HG02840 (cell line): ENCODE results near the gene SATB1.

ENCODE experiments used
- ATAC-seq: cut with Tn5 transposase; IDR thresholded peaks from one replicate; pipeline ENCODE4 v1.9.1; 2021; ENCODE audit warnings: mild to moderate bottlenecking, moderate library complexity, moderate number of reproducible peaks; ENCODE audit not compliant: unreplicated experiment, low FRiP score

The SATB1 gene

GRCh38 chr3:18432752-18433151 lies 7.6 kb upstream of the SATB1 start:
- no peak for ATAC-seq

GRCh38 chr3:18431266-18431665 lies 6.1 kb upstream of the SATB1 start:
- ATAC-seq, result no peak

- ATAC-seq, result no peak
Measured at GRCh38 chr3:18428991-18429745, 4.0 kb upstream of the SATB1 start.

- no peak for ATAC-seq
Measured at GRCh38 chr3:18428036-18428435, 2.9 kb upstream of the SATB1 start.

GRCh38 chr3:18426597-18427193 lies 1.6 kb upstream of the SATB1 start:
- ATAC-seq, result no peak

- no peak for ATAC-seq
Measured at GRCh38 chr3:18425641-18426257, 610 bp upstream of the SATB1 start.

DNA sequence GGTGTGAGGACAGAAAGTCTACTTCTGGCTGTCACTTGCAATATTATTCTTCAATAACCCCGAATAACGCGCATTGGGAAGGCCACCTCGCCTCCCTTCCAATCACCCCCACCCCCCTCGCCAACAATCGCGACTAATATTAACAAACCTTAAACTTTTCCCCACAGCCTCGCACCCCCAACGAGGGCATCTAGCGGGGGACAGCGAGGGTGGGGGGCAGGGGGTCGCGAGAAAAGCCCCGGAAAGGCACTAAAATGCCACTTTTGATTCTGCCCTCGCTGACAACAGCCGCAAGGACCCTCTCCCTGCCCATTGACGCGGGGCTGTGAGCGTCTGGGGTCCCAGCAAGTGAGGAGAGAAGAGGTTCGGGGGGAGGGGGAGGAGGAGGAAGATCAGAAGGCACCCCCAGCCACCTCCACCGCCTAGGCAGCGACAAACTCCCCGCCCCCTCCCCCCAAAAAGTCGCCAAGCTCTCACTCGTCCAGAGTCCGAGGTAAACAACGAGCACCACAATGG lies 868 bp downstream of the SATB1 start:
- no peak for ATAC-seq

DNA sequence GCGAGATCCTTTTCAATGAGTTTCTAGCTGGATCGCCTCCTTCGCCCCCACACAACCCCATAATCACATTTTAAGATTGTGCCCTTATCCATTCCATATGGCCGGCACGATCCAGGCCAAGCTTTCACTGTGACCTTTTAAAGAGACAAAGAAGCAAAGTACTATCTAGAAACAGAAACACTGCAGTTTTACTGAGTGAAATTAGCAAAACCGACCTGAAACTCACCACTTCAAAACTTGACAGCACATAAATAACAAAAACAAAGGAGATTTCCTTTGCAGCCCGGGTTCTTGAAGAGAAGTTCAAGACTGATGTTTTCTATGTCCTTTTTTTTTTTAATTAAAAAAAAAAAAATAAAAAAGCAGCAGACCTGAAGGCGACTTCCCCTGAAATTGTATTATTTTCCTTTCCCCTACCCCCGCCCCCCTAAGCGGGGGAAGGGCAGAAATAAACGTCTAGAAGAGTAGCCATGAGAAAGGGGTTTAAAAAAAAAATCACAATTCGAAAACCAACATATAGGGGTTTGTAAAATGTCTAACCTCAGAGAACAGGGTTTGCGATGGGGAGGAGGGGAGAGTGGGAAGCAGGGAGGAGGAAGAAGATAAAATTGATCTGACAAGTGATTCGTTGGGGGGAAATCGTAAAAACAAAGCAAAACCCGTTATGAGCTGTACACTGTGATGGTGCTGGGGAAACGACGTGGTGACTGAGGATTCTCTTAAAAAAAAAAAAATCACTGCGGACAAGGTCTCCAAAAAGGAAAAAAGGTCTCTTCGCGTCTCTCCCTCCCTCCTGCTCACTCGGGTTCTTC lies 1.5 kb downstream of the SATB1 start:
- ATAC-seq, result peak; percentile 86

DNA sequence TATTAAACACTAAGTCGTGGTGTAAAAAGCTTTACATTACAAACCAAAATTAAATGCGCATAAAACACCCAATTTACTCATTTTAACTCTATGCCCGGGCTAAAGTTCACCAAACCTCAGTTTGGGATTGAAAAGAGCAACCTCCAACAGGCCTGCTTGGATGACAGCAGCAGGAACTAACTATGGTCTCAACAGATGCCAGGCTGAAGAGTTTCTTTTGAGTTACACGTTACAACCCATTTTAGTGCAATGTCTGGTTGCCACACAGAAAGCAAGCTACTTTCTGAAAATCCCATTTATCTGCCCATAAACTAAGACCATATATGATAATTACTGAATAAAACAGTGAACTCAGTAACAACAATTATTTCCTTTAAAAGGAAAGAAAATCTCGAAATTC lies 2.2 kb downstream of the SATB1 start:
- ATAC-seq, result no peak

DNA sequence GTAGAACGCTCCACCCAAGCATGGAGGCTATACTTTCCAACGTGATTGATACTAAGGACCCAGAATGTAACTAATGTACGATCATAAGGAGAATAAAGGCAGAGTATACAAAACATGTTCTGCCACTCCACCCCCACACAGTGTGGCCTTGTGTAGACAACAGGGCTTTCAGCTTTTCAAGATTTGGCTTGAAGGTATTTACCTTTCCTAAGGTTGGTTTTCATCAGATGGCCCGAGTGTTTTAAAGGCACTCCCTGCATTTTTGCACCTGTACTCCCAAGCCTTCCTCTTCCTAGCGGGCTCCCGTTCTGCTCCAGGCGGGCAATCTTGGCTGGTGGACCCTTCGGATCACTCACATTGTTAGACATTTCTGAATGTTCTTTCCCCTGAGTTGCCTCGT lies 4.6 kb downstream of the SATB1 start:
- ATAC-seq, result no peak

DNA sequence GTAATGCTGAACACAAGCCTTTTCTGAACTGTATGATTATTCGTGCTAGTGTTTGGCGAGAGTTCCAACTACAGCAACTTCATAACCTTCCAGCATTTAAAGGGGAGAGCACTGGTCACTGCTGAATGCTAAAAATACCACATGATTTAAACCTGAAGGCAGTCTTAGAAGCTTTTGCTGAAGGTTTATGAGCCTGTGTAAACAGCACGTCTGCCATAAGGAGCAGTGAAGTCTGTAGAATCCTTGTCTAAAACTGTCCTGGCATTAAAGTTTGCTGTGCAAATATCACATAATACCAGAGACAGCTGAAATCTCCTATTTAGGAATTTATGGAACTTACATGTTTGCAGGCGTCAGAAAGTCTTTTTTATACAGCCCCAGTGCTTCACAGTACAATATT lies 5.9 kb downstream of the SATB1 start:
- no peak for ATAC-seq

- ATAC-seq, result no peak
Measured at GRCh38 chr3:18417904-18418572, 7.1 kb downstream of the SATB1 start.

DNA sequence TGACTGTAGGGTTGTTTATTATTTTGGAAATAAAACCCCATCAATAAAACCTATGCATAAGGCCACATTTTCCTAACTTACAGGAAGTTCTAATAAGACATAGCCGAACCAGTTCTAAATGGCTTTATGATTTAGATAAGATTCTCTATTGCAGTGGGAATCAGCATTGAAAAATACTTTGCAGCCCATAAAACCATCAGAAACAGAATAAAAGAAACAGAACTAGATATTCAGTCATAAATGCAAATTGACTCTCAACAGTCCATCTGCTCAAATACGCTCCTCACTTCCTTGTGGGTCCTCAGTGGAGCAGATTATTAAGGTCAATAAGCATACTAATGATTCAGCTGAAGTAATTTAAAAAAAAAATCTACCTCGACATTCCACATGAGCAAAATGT lies 8.8 kb downstream of the SATB1 start:
- ATAC-seq, result no peak

DNA sequence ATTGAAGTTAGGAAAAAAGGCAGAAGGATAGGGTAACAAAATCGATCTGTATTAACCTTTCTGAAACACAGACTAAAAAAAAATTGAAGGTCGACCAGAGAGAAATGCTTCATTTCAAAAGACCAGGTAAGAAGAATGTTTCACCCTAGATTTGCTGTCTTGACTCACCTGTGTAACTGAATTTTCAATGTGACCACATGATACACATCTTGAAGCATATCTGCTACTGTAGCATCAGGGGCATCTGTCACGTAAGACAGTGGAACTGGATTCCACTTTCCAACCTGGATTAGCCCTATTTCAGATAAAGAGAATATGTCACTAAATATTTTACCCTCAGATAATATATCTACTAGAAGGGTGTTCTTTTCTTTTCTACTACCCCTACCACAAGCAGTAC lies 9.3 kb downstream of the SATB1 start:
- no peak for ATAC-seq

- ATAC-seq, result no peak
Measured at GRCh38 chr3:18415167-18415566, 10.0 kb downstream of the SATB1 start.

- no peak for ATAC-seq
Measured at GRCh38 chr3:18412684-18413083, 12.5 kb downstream of the SATB1 start.

DNA sequence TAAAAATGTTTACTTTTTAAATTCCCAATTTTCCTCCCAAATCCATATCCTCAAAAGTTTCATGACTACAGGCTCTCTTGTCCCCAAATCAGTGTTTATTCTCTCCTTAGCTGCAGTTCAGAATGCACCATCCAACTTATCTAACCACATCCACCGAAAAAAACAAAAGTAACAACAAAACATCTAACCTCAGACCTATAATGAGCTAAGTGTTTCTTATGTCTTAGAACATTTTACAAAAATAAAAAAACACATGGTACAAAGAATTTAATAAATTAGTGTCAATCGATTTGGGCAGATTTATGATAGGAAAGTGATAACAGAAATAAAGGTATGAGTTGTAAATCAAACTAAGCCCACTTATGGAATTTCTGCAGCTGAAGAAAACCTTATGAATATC lies 13.6 kb downstream of the SATB1 start:
- no peak for ATAC-seq

DNA sequence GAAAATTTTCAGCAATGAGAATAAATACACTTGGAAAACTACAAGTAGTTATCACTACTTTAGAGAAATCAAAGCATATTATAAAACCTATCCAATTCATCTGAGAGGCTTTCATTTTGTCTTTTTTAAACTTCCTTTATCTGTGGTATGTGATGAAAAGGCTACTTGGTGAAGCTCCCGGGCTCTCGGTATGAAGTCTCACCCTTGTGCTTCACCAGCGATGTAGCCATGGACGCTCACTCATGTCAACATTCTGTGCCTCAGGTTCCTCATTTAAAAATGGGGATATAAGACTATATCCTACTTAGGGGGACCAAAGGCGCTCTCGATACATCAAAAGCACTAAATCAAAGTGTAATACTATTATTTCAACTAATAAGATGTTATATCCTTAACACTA lies 14.9 kb downstream of the SATB1 start:
- no peak for ATAC-seq

DNA sequence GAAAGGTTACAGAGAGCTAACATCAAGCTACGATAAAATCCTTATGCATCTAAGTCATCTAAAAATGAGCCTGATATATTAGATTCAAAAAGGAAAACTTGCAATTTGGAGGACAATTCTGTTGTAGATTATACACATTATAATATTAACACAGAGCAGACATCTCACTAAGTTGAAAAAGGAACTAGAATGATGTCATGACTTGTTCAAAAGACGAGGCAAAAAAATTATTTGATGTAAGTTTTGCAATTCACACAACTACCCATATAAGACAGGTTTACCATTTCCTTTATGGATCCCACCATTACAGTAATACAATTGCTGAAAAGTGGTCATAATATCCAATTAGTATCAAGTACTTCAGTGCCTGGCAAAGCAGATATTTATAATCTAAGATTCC lies 15.9 kb downstream of the SATB1 start:
- ATAC-seq, result no peak

DNA sequence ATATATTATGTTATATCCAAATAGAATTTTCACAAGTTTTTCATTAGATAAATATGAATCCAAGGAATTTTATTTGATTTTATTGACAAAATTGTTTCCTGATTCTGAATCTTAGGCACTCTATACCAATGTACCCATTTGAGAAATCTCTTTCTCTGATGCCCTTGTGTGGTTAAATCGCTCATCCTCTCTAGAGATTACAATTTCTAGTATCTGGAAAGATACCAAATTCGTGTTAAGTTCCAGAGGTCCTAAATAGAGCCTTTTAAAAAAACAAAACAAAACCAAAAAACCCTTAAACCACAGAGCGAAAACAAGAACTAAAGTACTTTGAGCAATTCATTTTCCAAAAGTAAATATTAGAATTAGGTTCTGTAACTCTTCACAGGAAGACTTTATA lies 20.0 kb downstream of the SATB1 start:
- ATAC-seq, result no peak
